GM21526 (cell line): ENCODE measurements around the gene MIGA2.

Source experiments
- ATAC-seq: cut with Tn5 transposase; IDR thresholded peaks from one replicate; pipeline ENCODE4 v1.9.1; 2021; ENCODE audit warnings: moderate library complexity; ENCODE audit not compliant: unreplicated experiment, low FRiP score

Gene MIGA2

GRCh38 chr9:129118799-129119198 lies 82.4 kb downstream of the MIGA2 start:
- ATAC-seq: no peak

- no peak for ATAC-seq
Observed at GRCh38 chr9:129121483-129121882, 85.1 kb downstream of the MIGA2 start.
